ENCODE data around the gene HNRNPA3. TPM values are rescaled to one million over a fixed set of nuclear protein-coding genes. Genes with fewer than 3 reads are reported as not detected.
A peak's percentile ranks its signal among the peaks of the same experiment; 100 is the strongest.

HNRNPA3 gene
- total and polyA plus RNA-seq, 2 of the 13 experiments (the other 11 are each of a cell fraction or from before 2014, with no cell fraction given) = 73.3 to 97.7 TPM

- TF ChIP-seq, protein P1, sequence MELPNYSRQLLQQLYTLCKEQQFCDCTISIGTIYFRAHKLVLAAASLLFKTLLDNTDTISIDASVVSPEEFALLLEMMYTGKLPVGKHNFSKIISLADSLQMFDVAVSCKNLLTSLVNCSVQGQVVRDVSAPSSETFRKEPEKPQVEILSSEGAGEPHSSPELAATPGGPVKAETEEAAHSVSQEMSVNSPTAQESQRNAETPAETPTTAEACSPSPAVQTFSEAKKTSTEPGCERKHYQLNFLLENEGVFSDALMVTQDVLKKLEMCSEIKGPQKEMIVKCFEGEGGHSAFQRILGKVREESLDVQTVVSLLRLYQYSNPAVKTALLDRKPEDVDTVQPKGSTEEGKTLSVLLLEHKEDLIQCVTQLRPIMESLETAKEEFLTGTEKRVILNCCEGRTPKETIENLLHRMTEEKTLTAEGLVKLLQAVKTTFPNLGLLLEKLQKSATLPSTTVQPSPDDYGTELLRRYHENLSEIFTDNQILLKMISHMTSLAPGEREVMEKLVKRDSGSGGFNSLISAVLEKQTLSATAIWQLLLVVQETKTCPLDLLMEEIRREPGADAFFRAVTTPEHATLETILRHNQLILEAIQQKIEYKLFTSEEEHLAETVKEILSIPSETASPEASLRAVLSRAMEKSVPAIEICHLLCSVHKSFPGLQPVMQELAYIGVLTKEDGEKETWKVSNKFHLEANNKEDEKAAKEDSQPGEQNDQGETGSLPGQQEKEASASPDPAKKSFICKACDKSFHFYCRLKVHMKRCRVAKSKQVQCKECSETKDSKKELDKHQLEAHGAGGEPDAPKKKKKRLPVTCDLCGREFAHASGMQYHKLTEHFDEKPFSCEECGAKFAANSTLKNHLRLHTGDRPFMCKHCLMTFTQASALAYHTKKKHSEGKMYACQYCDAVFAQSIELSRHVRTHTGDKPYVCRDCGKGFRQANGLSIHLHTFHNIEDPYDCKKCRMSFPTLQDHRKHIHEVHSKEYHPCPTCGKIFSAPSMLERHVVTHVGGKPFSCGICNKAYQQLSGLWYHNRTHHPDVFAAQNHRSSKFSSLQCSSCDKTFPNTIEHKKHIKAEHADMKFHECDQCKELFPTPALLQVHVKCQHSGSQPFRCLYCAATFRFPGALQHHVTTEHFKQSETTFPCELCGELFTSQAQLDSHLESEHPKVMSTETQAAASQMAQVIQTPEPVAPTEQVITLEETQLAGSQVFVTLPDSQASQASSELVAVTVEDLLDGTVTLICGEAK (IDR thresholded peaks at IDR 0.05) = no peak
- TF ChIP-seq, protein P1 (CRISPR knock-in tag; IDR thresholded peaks at IDR 0.05) = peak; percentile 40; the same call in 1 of the 2 replicates
- no peak for TF ChIP-seq PCBP1 (IDR thresholded peaks at IDR 0.05; ENCODE audit: borderline replicate concordance, low read depth, low read length)
- peak; percentile 65; the same call in 1 of the 2 replicates for TF ChIP-seq CBX5 (CRISPR knock-in tag; IDR thresholded peaks at IDR 0.05; ENCODE audit: borderline replicate concordance)
- no peak for TF ChIP-seq ZNF251 (CRISPR knock-in tag; IDR thresholded peaks at IDR 0.05)
- TF ChIP-seq KIAA2018 (CRISPR knock-in tag; IDR thresholded peaks at IDR 0.05; ENCODE audit: borderline replicate concordance) = 0 out of 2 replicates have a peak, but pooled peaks have one; percentile 29
- TF ChIP-seq FOXO4 (CRISPR knock-in tag; conservative IDR thresholded peaks at IDR 0.05) = peak; percentile 88; the same call in 1 of the 2 replicates
- 0 out of 2 replicates have a peak, but pooled peaks have one; percentile 24 for TF ChIP-seq RFX3 (CRISPR knock-in tag; IDR thresholded peaks at IDR 0.05)
Observed at GRCh38 chr2:177212106-177212890, at the start of gene HNRNPA3 (continued).

Measured in HepG2 (cell line).